WTC11 (cell line): ENCODE data around the gene JHY. TPM values are rescaled to one million over a fixed set of nuclear protein-coding genes. Genes with fewer than 3 reads are reported as not detected.

Experiments
- ATAC-seq: fragments of 200-7000 bp; cut with Tn5 transposase; 2 replicates; pipeline ENCODE4 v1.10.0; 2021; ENCODE audit warnings: mild to moderate bottlenecking, moderate library complexity
- CTCF ChIA-PET: fragments of 300-600 bp; sonication (Branson Sonifier 250); formaldehyde crosslinking; loops from one replicate; lab custom pipeline; 2021; ENCODE audit warnings: antibody characterized with exemption; lab: Charles Lee
- POLR2A ChIA-PET: fragments of 350-600 bp; sonication (Branson Sonifier 250); formaldehyde crosslinking; loops from one replicate; lab custom pipeline; 2021; ENCODE audit warnings: antibody characterized with exemption; lab: Charles Lee
- DNase-seq: peaks from one replicate; pipeline ENCODE4 v3.0.0; 2021; ENCODE audit warnings: low spot score
- H3K27ac Mint-ChIP-seq: 2 replicates; pipeline ENCODE4 v1.8.0; 2021; ENCODE audit warnings: mixed read lengths
- H3K27me3 Mint-ChIP-seq: 2 replicates; pipeline ENCODE4 v1.8.0; 2021; ENCODE audit warnings: low read depth, mild to moderate bottlenecking, moderate library complexity, mixed read lengths
- H3K36me3 Mint-ChIP-seq: 2 replicates; pipeline ENCODE4 v1.8.0; 2021; ENCODE audit warnings: mixed read lengths
- H3K4me1 Mint-ChIP-seq: 2 replicates; pipeline ENCODE4 v1.8.0; 2022; ENCODE audit warnings: mixed read lengths
- H3K4me3 Mint-ChIP-seq: 2 replicates; pipeline ENCODE4 v1.8.0; 2021; ENCODE audit warnings: mild to moderate bottlenecking, moderate library complexity, mixed read lengths
- H3K9me3 Mint-ChIP-seq: 2 replicates; pipeline ENCODE4 v1.8.0; 2021; ENCODE audit warnings: mixed read lengths
- ELF4 ChIP-seq: sonication (generic); formaldehyde crosslinking; IDR thresholded peaks from 2 replicates; pipeline ENCODE4 v1.8.1; 2022; ENCODE audit warnings: low read depth, mild to moderate bottlenecking, moderate library complexity, missing genetic modification reagents
- ETV6 ChIP-seq: sonication (generic); formaldehyde crosslinking; IDR thresholded peaks from 2 replicates; pipeline ENCODE4 v1.8.1; 2022; ENCODE audit warnings: mild to moderate bottlenecking, missing genetic modification reagents
- FOXK1 ChIP-seq: sonication (generic); formaldehyde crosslinking; IDR thresholded peaks from 2 replicates; pipeline ENCODE4 v1.8.0; 2022; ENCODE audit warnings: mild to moderate bottlenecking, moderate library complexity, missing genetic modification reagents
- GRHL2 ChIP-seq: fragments of 250-450 bp; sonication (Bioruptor Pico); IDR thresholded peaks from 2 replicates; pipeline ENCODE4 v1.8.0; 2022; ENCODE audit warnings: mild to moderate bottlenecking, moderate library complexity; ENCODE audit not compliant: insufficient replicate concordance, severe bottlenecking
- IRF2 ChIP-seq: sonication (generic); formaldehyde crosslinking; IDR thresholded peaks from 2 replicates; pipeline ENCODE4 v1.8.0; 2022; ENCODE audit warnings: low read depth, missing genetic modification reagents, borderline replicate concordance
- NR1H2 ChIP-seq: sonication (generic); formaldehyde crosslinking; IDR thresholded peaks from 2 replicates; pipeline ENCODE4 v1.9.0; 2021; ENCODE audit warnings: mild to moderate bottlenecking, moderate library complexity, missing genetic modification reagents
- RELA ChIP-seq: sonication (generic); formaldehyde crosslinking; IDR thresholded peaks from 2 replicates; pipeline ENCODE4 v1.8.1; 2022; ENCODE audit warnings: missing genetic modification reagents, mild to moderate bottlenecking, borderline replicate concordance
- SMAD3 ChIP-seq: sonication (generic); formaldehyde crosslinking; IDR thresholded peaks from 2 replicates; pipeline ENCODE4 v1.8.0; 2022; ENCODE audit warnings: missing genetic modification reagents, mild to moderate bottlenecking, borderline replicate concordance
- SOX15 ChIP-seq: fragments of 250-450 bp; sonication (Bioruptor Pico); IDR thresholded peaks from 2 replicates; pipeline ENCODE4 v1.9.0; 2021; ENCODE audit warnings: mild to moderate bottlenecking
- TP53 ChIP-seq: sonication (generic); formaldehyde crosslinking; IDR thresholded peaks from 2 replicates; pipeline ENCODE4 v1.8.1; 2023; ENCODE audit warnings: mild to moderate bottlenecking, missing genetic modification reagents
- total RNA-seq: library from RNA; stranded (reverse); gene quantifications from 3 replicates; pipeline ENCODE4 v1.2.3, GENCODE V29; 2021
- TF ChIP-seq, protein P1 (sequence below): sonication (generic); formaldehyde crosslinking; IDR thresholded peaks from 2 replicates; pipeline ENCODE4 v1.8.1; 2023; ENCODE audit warnings: mild to moderate bottlenecking, missing genetic modification reagents, borderline replicate concordance
- TF ChIP-seq, protein P2 (sequence below): fragments of 200-600 bp; IDR thresholded peaks from 2 replicates; pipeline ENCODE4 v1.8.0; 2022; ENCODE audit warnings: antibody characterized with exemption
- TF ChIP-seq, protein P3 (sequence below): sonication (generic); formaldehyde crosslinking; IDR thresholded peaks from 2 replicates; pipeline ENCODE4 v1.8.0; 2022; ENCODE audit warnings: mild to moderate bottlenecking, missing genetic modification reagents
- TF ChIP-seq, protein P4 (sequence below): sonication (generic); formaldehyde crosslinking; conservative IDR thresholded peaks from 2 replicates; pipeline ENCODE4 v1.8.1; 2023; ENCODE audit warnings: mild to moderate bottlenecking, low read depth, missing genetic modification reagents, moderate library complexity

Gene JHY
- total RNA-seq, 1 experiment from 2014 or later, result 1.6 TPM

DNA sequence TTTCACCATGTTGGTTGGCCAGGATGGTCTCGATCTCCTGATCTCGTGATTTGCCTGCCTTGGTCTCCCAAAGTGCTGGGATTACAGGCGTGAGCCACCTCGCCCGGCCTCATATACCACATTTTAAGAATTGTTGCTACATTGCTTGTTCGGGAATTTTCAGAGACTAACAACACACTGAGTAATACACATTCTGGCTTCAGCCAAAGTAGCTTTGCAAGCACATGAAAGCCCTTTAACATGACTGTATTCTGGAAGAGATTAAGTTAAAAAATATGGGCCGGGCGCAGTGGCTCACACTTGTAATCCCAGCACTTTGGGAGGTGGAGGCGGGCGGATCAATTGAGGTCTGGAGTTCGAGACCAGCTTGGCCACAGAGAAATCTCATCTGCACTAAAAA lies 29.3 kb upstream of the JHY start (continued):
- TF ChIP-seq ELF4 (CRISPR knock-in tag), result no peak
- no peak for TF ChIP-seq SMAD3 (CRISPR knock-in tag)
- TF ChIP-seq TP53 (CRISPR knock-in tag), result no peak
- no peak for TF ChIP-seq SOX15 (CRISPR knock-in tag)
- TF ChIP-seq, protein P1, sequence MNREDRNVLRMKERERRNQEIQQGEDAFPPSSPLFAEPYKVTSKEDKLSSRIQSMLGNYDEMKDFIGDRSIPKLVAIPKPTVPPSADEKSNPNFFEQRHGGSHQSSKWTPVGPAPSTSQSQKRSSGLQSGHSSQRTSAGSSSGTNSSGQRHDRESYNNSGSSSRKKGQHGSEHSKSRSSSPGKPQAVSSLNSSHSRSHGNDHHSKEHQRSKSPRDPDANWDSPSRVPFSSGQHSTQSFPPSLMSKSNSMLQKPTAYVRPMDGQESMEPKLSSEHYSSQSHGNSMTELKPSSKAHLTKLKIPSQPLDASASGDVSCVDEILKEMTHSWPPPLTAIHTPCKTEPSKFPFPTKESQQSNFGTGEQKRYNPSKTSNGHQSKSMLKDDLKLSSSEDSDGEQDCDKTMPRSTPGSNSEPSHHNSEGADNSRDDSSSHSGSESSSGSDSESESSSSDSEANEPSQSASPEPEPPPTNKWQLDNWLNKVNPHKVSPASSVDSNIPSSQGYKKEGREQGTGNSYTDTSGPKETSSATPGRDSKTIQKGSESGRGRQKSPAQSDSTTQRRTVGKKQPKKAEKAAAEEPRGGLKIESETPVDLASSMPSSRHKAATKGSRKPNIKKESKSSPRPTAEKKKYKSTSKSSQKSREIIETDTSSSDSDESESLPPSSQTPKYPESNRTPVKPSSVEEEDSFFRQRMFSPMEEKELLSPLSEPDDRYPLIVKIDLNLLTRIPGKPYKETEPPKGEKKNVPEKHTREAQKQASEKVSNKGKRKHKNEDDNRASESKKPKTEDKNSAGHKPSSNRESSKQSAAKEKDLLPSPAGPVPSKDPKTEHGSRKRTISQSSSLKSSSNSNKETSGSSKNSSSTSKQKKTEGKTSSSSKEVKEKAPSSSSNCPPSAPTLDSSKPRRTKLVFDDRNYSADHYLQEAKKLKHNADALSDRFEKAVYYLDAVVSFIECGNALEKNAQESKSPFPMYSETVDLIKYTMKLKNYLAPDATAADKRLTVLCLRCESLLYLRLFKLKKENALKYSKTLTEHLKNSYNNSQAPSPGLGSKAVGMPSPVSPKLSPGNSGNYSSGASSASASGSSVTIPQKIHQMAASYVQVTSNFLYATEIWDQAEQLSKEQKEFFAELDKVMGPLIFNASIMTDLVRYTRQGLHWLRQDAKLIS (CRISPR knock-in tag), result no peak
- TF ChIP-seq FOXK1, result no peak
- TF ChIP-seq, all 79 proteins: peak for 0

DNA sequence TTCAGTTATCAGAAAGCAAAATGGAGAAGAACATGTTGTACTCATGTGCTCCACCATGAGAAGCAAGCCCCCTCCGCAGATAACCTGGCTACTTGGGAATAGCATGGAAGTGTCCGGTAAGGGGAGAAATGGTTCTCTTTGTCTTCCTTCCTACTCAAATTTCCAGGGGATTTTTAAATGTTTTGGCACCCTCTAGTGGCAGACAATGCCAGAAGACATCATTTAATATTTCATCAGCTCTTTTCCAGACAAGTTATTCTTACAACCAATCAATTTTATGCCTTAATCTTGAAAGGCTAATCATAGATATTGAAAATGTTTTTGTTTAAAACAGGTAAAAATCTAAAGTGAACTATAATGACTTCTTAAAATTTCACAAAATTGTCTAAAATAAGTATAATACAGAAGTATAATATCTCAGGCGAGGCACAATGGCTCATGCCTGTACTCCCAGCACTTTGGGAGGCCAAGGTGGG lies 28.6 kb upstream of the JHY start:
- no peaks in the 10 kb centered on the region for H3K36me3 Mint-ChIP-seq
- H3K27me3 Mint-ChIP-seq, result no peaks in the 10 kb centered on the region
- ATAC-seq (peak; percentile 86), DNase-seq (peak; percentile 39)
- no peaks in the 10 kb centered on the region for H3K9me3 Mint-ChIP-seq
- CTCF ChIA-PET, result interaction anchor here (0.6 to 8.1 kb wide), 38 partner anchors 10 to 280 kb away, joined by 3 to 77 read pairs (median 5); partner anchors contain the start of genes CRTAM and UBASH3B
- TF ChIP-seq, protein P2, sequence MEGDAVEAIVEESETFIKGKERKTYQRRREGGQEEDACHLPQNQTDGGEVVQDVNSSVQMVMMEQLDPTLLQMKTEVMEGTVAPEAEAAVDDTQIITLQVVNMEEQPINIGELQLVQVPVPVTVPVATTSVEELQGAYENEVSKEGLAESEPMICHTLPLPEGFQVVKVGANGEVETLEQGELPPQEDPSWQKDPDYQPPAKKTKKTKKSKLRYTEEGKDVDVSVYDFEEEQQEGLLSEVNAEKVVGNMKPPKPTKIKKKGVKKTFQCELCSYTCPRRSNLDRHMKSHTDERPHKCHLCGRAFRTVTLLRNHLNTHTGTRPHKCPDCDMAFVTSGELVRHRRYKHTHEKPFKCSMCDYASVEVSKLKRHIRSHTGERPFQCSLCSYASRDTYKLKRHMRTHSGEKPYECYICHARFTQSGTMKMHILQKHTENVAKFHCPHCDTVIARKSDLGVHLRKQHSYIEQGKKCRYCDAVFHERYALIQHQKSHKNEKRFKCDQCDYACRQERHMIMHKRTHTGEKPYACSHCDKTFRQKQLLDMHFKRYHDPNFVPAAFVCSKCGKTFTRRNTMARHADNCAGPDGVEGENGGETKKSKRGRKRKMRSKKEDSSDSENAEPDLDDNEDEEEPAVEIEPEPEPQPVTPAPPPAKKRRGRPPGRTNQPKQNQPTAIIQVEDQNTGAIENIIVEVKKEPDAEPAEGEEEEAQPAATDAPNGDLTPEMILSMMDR, result peak; percentile 59; the same call in 1 of the 2 replicates
- TF ChIP-seq GRHL2, result no peak
- TF ChIP-seq, protein P3, sequence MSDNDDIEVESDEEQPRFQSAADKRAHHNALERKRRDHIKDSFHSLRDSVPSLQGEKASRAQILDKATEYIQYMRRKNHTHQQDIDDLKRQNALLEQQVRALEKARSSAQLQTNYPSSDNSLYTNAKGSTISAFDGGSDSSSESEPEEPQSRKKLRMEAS (CRISPR knock-in tag), result 0 out of 2 replicates have a peak, but pooled peaks have one; percentile 13
- peaks cover 34% of the 10 kb centered on the region for H3K4me1 Mint-ChIP-seq
- POLR2A ChIA-PET, result no interaction called here
- no peak overlapping the region for H3K27ac Mint-ChIP-seq
- no peak overlapping the region for H3K4me3 Mint-ChIP-seq

DNA sequence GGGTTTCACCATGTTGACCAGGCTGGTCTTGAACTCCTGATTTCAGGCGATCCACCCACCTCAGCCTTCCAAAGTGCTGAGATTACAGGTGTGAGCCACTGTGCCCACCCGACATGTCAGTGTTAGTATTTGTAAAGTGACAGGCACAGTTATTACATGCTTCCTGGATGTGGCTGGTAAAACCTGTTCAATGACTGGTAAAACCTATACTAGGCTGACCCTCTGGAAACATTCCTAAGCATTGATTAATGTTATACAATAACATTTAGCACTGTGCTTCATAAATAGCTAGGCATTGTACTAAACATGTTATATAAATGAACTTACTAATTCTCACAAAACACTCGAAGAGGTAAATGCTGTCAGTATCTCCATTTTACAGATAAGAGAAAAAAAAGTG lies 20.9 kb upstream of the JHY start:
- DNase-seq (no peak), ATAC-seq (no peak)
- H3K4me1 Mint-ChIP-seq, result no peaks in the 10 kb centered on the region
- no peak overlapping the region for H3K4me3 Mint-ChIP-seq
- POLR2A ChIA-PET, result no interaction called here
- H3K9me3 Mint-ChIP-seq, result no peaks in the 10 kb centered on the region
- H3K27me3 Mint-ChIP-seq, result no peaks in the 10 kb centered on the region
- H3K36me3 Mint-ChIP-seq, result no peaks in the 10 kb centered on the region
- CTCF ChIA-PET, result interaction anchor here (3.0 kb wide), 1 partner anchor 158 kb away, joined by 55 read pairs; no protein-coding TSS in a partner anchor
- TF ChIP-seq IRF2 (CRISPR knock-in tag) (no peak), ETV6 (CRISPR knock-in tag) (no peak), NR1H2 (CRISPR knock-in tag) (no peak), RELA (no peak)
- TF ChIP-seq, protein P4, sequence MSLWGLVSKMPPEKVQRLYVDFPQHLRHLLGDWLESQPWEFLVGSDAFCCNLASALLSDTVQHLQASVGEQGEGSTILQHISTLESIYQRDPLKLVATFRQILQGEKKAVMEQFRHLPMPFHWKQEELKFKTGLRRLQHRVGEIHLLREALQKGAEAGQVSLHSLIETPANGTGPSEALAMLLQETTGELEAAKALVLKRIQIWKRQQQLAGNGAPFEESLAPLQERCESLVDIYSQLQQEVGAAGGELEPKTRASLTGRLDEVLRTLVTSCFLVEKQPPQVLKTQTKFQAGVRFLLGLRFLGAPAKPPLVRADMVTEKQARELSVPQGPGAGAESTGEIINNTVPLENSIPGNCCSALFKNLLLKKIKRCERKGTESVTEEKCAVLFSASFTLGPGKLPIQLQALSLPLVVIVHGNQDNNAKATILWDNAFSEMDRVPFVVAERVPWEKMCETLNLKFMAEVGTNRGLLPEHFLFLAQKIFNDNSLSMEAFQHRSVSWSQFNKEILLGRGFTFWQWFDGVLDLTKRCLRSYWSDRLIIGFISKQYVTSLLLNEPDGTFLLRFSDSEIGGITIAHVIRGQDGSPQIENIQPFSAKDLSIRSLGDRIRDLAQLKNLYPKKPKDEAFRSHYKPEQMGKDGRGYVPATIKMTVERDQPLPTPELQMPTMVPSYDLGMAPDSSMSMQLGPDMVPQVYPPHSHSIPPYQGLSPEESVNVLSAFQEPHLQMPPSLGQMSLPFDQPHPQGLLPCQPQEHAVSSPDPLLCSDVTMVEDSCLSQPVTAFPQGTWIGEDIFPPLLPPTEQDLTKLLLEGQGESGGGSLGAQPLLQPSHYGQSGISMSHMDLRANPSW (CRISPR knock-in tag), result no peak
- H3K27ac Mint-ChIP-seq, result no peak overlapping the region
